ENCODE results near the gene KAZN.
A peak's percentile ranks its signal among the peaks of the same experiment; 100 is the strongest.

KAZN gene

GRCh38 chr1:14924455-14925331 lies 326.2 kb downstream of the KAZN start:
- H3K4me3 ChIP-seq (ENCODE audit: low read depth, low read length), result peak overlapping the region; percentile 41

DNA sequence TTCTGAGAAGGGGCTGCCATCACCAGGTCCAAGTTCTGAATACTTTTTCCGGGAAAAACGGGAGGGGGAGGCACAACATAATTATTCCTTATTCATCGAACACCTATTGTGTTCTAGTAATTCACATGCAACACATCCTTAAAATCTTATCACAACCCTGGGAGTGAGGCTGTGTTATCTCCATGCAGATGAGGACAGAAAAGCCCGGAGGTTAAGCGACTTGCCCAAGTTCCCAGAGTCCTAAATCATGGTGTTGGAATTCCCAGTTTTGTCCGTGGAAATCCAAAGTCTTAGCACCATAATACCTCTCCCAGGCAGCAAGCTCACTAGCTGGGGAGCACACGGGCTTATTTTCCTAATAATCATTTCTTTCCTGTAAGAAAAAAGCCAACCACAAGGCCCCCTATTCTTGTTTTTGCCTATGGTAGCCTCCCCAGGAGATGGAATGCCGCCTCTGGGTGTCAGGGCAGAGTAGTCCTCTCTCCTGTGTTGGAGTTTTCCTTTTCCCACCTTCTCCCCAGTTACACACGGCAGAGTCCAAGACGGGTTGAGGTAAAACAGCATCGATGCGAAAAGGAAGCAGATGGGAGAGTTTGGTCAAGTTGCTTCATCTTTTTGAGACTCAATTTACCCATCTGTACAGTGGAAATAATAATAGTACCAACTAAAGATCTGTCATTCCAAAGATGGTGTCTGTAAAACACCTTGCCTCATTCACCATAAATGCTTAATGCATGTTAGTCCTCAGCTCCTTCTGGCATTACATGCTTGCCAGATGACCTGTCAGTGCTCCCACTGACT lies 327.1 kb downstream of the KAZN start:
- no peak overlapping the region for H3K4me3 ChIP-seq (ENCODE audit: low read depth, low read length)

DNA sequence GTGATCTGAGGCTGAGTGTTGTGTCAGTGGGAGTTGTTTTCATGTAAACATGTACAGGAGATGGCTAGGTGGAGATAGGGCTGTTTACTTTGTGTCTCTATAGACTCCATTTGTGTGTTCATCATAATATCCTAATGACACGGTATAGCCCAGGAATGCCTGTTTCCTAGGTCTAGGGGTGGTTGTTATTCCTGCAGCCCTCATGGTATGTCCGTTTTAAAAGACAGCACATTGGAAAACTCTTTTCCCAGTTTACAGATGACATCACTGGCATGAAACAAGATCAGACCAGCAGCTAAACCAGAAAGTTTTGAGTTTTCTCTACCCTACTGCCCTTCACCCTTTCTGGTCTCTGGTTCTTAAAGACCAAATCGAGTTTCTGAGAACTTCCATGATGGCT lies 327.7 kb downstream of the KAZN start:
- H3K4me3 ChIP-seq (ENCODE audit: low read depth, low read length), result no peak overlapping the region

DNA sequence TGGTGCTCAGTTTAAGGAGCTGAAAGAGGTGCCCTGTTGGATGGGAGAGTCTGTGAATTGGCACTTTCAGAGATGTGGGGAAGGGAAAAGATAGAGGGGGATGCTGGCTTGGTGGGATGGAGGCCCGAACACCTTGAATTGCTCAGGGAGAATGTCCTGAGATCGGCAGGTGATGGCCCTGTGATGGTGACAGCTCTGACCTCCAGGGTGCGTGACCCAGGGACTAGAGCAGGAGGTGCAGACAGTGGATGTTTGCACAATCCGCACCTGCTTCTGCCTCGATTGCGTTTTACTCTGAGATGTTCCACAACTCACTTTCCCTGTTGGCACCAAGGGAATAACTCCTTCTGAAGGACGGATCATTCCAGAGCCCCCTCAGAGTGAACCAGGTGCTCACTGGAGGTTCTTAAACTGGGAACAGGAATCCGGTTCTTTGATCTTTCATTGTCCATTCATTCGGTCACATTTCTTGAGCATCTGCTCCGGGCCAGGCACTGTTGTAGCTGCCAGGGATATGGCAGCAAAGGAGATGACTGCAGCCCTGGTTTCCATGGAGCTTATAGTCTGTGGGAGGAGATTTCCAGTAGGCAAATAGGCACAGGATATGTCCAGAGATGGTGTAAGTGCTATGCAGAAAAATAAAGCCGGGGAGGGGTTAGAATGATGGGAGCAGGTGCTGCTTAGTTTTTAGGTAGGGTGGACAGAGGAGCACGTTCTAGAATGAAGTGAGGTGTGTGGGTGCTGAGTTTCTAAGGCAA lies 328.5 kb downstream of the KAZN start:
- H3K4me3 ChIP-seq (ENCODE audit: low read depth, low read length), result no peak overlapping the region

DNA sequence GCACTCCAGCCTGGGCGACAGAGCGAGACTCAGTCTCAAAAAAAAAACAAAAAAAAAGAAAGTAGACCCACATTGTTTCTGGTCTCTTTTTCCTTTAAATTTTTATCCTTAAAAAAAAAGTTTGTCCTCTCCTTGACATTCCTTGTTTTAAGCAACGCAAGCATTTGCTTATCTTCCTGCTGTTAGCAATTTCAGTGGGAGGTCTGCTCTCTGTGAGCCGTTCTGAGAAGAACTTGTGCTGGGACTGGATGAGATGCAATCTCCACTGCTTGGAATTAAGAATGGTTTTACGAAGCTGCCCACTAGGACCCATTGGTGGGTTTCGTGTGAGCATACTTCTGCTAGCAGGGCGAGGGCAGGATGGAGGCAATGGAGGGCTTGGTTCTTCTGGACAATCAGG lies 329.9 kb downstream of the KAZN start:
- no peak overlapping the region for H3K4me3 ChIP-seq (ENCODE audit: low read depth, low read length)

DNA sequence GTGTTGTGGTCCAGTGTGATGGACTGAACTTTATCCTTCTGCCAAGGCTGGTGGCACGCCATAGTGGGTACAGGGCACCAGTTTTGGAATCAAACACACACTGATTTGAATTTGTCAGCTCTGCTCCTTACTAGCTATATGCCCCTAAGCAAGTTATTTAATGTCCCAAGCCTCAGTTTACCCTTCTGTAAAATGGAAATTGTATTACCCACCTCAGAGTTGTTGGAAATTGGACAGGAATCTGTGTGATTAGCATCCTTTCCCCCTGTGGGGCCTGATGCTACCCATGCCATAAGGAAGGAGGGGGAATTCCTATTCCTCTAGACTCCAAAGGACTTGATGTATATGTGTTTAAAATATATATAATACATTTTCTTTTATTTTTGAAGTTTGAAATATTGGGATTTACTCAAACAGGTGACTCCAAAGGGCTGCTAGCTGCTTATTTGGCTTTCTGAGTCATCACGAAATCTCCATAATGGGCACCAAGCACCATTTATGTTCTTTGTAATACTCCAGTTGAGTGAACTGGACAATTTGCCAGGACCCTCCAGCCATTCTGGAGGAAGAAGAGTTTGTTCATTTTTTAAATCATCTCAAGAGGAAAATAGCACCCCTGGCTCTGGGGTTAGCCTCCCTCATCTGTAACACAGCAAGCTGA lies 330.5 kb downstream of the KAZN start:
- H3K4me3 ChIP-seq (ENCODE audit: low read depth, low read length), result no peak overlapping the region

- no peak overlapping the region for H3K4me3 ChIP-seq (ENCODE audit: low read depth, low read length)
These were observed 331.2 kb downstream of the KAZN start for GRCh38 chr1:14929547-14930246.

- H3K4me3 ChIP-seq (ENCODE audit: low read depth, low read length), result no peak overlapping the region
These were observed 331.9 kb downstream of the KAZN start for GRCh38 chr1:14930247-14930965.

DNA sequence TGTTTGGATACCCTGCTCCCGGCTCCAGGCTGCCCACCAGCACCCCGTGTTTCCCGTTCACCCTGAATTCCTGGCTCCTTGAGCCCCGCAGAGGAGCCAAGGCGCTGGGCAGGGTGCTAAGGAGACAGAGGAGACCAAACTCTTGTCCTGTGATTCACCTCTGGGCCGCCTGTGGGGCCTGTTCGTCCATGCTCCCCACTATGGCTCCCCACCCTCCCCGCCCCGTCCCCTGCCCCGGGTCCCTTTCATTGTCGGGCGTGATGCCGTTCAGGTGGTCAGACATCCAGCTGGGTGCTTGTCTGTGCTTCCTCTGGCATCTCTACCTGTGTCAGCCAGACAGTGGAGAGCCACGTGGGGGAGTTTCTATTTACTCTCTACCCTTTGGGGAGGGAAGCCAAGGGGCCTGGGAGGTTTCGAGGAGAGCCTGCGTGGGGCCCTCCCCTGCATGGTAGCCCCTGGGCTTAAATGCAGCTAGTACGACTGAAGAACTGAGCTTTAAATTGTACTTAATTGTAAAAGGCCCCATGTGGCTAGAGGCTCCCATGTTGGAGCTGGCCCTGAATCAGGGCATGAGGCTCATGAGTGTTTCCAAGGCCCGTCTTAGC lies 333.7 kb downstream of the KAZN start:
- H3K4me3 ChIP-seq (ENCODE audit: low read depth, low read length), result no peak overlapping the region

- H3K4me3 ChIP-seq (ENCODE audit: low read depth, low read length), result no peak overlapping the region
These were observed 336.4 kb downstream of the KAZN start for GRCh38 chr1:14934867-14935266.

GRCh38 chr1:14936815-14937214 lies 338.3 kb downstream of the KAZN start:
- H3K4me3 ChIP-seq (ENCODE audit: low read depth, low read length), result no peak overlapping the region

- no peak overlapping the region for H3K4me3 ChIP-seq (ENCODE audit: low read depth, low read length)
These were observed 338.9 kb downstream of the KAZN start for GRCh38 chr1:14937288-14937949.

DNA sequence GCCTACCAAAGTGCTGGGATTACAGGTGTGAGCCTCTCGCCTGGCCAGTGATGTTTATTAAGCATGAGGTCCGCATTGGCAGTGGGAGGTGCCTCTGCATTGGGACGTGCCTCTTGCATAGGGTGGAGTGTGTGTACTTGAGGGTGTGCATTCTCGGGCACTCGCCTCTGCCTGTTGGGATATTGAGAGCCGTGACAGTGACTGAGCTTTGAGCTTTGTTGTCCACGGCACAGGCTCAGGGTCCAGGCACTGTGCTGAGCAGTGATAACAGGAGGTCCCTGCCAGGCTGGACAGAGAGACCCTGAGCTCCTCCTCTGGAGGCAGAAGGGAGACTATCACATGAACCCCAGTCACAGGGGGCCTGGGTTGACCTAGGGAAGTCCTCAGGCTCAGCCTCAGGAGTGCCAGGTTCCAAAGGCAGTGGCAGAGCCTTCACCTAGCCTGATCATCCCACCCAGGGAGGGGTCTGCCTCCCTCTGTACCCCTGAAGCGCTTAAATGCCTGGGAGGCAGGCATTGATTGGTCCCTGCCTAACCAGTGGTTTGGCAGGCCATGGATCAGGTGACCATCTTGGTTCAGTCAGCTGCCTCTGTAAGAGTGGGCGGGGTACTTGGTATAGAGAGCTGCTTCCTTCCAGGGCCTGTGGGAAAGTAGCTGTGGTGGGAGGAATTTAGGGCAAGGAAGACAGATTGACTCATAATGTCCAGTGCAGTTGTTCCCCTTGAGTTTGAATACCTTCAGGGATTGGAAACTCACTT lies 341.2 kb downstream of the KAZN start:
- no peak overlapping the region for H3K4me3 ChIP-seq (ENCODE audit: low read depth, low read length)

DNA sequence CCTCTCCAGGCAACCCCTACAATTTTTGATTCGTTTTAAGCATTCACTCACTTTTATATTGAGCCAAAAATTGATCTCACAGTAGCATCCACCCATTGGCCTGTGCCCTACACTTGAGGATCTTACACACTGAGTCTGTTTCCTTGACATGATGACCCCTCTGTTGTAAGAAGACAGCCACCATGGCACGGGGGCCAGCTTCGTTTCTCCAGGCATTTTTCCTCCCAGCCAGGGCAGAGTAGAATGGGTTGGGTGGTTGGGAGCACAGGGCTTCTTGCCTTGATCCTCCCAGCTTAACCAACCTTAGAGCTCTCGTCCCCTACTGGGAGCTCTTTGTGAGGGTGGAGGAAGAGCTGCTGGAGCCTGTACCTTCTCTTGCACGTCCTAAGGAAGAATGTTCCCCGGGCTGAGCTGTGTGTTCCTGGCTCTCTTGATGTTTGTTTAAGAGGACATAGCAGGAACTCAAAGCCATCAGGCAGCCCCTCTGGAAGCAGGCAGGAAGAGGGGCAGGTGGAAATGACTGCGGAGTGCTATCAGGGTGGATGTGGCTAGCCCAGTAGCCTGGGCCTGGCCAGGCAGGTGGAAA lies 341.9 kb downstream of the KAZN start:
- no peak overlapping the region for H3K4me3 ChIP-seq (ENCODE audit: low read depth, low read length)

- no peak overlapping the region for H3K4me3 ChIP-seq (ENCODE audit: low read depth, low read length)
These were observed 343.4 kb downstream of the KAZN start for GRCh38 chr1:14941864-14942263.

- H3K4me3 ChIP-seq (ENCODE audit: low read depth, low read length), result no peak overlapping the region
These were observed 346.0 kb downstream of the KAZN start for GRCh38 chr1:14944471-14944985.
